Neural cell (in vitro differentiated cells): ENCODE data around the gene KRTAP5-1.

Source experiments
- CTCF ChIP-seq: fragments of 450-650 bp; IDR thresholded peaks from 2 replicates; pipeline ENCODE4 v1.5.1; 2014; ENCODE audit warnings: antibody characterized with exemption, mild to moderate bottlenecking, moderate library complexity; ENCODE audit not compliant: poor library complexity, severe bottlenecking
- MXI1 ChIP-seq: fragments of 450-650 bp; conservative IDR thresholded peaks from 2 replicates; pipeline ENCODE4 v1.6.1; 2014; ENCODE audit warnings: antibody characterized with exemption, mild to moderate bottlenecking; ENCODE audit not compliant: poor library complexity, severe bottlenecking
- POLR2AphosphoS5 ChIP-seq: IDR thresholded peaks from 2 replicates; pipeline ENCODE4 v1.6.1; 2012
- RAD21 ChIP-seq: fragments of 450-650 bp; conservative IDR thresholded peaks from 2 replicates; pipeline ENCODE4 v1.6.1; 2014; ENCODE audit warnings: antibody characterized with exemption, mild to moderate bottlenecking, moderate library complexity
- REST ChIP-seq: IDR thresholded peaks from 2 replicates; pipeline ENCODE4 v1.6.1; 2012; ENCODE audit warnings: borderline replicate concordance
- TAF1 ChIP-seq: IDR thresholded peaks from 2 replicates; pipeline ENCODE4 v1.6.1; 2012; ENCODE audit warnings: low read depth

- TF ChIP-seq CTCF (no peak), MXI1 (no peak), POLR2AphosphoS5 (no peak), REST (no peak), RAD21 (no peak), TAF1 (no peak)
These were observed 39.0 kb downstream of the KRTAP5-1 start for GRCh38 chr11:1546077-1546535.
